GM12892 (cell line): ENCODE results near the gene RANBP17.

Experiments used
- DNase-seq: peaks from one replicate; pipeline ENCODE4 v3.0.0; 2011; ENCODE audit not compliant: insufficient read length
- FAIRE-seq: peaks from 2 replicates; lab custom pipeline; 2011; peaks lifted over from hg19 to GRCh38; lab: Jason Lieb, UNC
- POLR2A ChIP-seq: IDR thresholded peaks from 2 replicates; pipeline ENCODE4 v1.6.1; 2011; ENCODE audit warnings: low read depth, low read length, control low read depth
- POLR2AphosphoS5 ChIP-seq: IDR thresholded peaks from 2 replicates; pipeline ENCODE4 v1.6.1; 2011; ENCODE audit warnings: low read depth, low read length, control low read depth
- TAF1 ChIP-seq: IDR thresholded peaks from 2 replicates; pipeline ENCODE4 v1.6.1; 2011; ENCODE audit warnings: low read depth, mild to moderate bottlenecking, control low read depth, low read length, borderline replicate concordance

Gene RANBP17

DNA sequence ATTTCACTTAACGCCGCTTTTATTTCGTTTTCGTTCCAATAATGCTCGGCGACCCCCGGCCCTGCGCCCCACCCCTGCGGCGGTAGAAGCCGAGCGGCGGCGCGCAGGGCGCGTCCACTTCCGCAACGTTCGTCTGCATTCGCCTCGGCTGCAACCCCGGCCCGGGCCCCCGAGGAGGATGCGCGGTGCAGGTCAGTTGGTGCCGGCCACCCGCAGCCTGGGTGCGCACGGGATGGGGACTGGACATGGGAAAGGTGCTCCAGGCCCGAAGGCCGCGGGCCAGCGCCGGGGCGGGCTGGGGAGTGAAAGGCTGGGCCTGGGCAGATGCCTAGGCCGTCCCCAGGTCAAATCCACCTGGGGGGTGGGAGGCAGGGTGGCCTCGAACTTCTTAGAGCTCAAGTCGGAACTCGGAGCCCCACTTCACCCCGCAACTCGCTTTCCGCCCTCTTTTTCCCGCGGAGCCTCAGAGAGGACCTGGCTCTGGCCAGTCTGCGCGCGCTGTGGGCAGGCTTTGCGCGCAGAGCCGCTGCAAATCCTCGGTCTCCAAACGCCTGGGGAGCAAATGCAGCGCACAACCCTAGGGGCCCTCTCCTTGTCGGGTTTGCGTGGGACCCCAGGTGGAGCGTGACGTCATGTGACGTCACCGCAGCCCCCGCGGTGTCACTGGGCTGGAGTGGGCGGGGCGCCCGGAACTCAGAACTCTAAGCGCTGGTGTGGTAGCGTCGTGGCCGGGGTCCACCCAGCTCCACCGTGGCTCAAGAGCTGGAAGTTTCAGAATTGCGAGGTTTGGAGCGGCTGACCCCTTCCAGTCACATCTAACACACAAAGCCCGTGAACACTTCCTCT lies 450.5 kb downstream of the RANBP17 start:
- DNase-seq (no peak), FAIRE-seq (no peak)
- TF ChIP-seq TAF1 (no peak), POLR2AphosphoS5 (no peak), POLR2A (no peak)

DNA sequence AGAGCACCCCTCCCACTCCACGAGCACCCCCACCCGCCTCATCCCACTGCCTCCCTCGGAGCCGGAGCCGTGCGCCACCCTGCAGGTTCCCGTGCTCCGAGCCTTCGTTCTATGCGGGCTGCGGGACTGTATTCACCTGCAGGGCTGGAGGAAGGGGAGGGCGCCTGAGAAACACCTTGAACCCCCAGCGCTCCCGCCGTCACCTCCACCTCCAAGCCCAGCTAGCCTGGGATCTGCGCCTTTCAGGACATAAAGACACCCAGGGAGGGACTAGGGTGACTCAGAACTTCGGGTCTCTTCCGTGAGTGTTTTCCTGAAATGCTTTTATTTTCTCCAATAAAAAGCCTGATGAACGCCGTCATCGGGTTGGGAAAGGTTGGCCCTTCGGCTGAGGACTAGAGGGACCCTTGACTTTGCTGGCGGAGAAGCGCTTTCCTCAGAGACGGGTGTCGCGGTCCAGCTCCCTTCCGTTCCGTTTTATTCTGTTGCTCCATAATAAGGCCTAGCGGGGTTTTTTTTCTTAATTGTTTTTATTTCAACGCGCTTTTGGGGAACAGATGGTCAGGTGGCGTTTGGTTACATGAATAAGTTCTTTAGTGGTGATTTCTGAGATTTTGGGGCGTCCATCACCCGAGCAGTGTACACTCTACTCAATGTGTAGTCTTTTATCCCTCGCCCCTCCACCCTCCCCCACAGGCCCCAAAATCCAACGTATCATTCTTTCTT lies 451.8 kb downstream of the RANBP17 start:
- FAIRE-seq (no peak), DNase-seq (no peak)
- TF ChIP-seq TAF1 (no peak), POLR2A (no peak), POLR2AphosphoS5 (no peak)

DNA sequence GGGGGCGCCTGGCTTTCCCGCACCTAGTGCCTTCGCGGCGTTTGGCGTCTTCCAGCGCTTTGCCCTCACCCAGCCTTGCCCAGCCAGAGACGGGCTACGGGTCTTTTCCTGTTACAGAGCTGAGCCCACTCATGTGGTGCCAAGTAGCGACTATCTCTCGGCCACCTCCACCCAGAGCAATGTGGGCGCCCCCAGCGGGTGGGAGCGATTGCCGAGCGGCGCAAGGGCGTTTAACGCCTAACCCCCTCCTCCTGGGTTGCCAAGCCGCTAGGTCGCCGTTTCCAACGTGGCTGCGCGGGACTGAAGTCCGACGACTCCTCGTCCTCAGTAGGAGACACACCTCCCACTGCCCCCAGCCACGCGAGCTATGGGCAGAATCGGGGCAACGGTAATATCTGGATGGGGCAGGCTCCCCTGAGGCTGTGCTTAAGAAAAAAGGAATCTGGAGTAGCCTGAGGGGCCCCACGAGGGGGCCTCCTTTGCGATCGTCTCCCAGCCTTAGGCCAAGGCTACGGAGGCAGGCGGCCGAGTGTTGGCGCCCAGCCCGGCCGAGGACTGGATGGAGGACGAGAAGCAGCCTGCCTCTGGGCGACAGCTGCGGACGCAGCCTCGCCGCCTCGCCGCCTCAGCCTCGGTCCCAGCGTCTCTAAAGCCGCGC lies 453.0 kb downstream of the RANBP17 start:
- DNase-seq, result no peak
- FAIRE-seq, result no peak
- TF ChIP-seq POLR2A (no peak), TAF1 (no peak), POLR2AphosphoS5 (no peak)

- TF ChIP-seq POLR2A (no peak), TAF1 (no peak), POLR2AphosphoS5 (no peak)
- DNase-seq, result no peak
- no peak for FAIRE-seq
Measured at GRCh38 chr5:171315386-171315891, 453.6 kb downstream of the RANBP17 start.

DNA sequence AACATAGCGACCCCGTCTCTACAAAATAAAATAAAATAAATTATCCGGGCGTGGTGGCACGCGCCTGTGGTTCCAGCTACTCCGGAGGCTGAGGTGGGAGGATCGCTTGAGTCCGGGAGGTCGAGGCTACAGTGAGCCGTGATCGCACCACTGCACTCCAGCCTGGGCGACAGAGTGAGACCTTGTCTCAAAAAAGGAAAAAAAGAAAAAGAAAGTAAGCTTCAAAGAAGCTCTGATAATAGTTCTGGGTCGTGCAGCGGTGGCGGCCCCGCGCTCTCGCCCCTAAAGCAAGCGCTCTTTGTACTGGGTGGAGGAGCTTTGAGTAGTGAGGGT lies 454.1 kb downstream of the RANBP17 start:
- FAIRE-seq (no peak), DNase-seq (no peak)
- TF ChIP-seq TAF1 (no peak), POLR2AphosphoS5 (no peak), POLR2A (no peak)

DNA sequence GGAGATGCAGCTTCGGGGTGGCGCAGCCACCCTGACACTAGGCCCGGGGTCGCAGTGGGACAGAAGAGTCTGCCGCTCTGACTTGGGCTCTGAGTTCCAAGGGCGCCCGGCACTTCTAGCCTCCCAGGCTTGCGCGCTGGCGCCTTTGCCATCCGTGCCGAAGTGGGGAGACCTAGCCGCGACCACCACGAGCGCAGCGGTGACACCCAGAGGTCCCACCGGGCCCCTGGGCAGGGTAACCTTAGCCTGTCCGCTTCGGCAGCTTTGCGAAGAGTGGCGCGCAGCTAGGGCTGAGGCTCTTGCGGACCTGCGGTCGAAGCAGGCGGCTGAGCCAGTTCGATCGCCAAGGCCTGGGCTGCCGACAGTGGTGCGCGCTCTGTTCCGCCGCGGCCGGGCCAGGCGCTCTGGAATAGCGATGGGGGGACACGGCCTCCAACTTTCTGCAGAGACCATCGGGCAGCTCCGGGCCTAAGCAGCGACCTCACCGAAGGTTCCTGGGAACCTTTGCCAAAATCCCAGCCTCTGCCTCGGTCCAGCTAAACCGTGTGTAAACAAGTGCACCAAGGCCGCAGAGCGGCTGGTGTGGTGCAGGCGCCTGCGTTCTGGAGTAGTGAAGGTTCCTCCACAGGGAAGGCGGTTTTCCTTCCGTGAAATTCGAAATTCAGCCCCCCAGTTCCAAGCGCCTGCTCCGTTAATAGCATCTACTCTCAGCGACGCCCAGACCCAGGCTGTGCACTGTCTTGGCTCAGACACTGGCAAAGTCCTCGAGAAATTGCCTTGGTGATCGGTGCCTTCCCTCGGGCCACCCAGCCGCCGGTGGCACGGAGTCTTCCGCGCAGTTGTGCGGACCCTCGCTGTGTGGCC lies 454.7 kb downstream of the RANBP17 start:
- TF ChIP-seq POLR2A (no peak), POLR2AphosphoS5 (no peak), TAF1 (no peak)
- DNase-seq (no peak), FAIRE-seq (no peak)

GRCh38 chr5:171317230-171317629 lies 455.4 kb downstream of the RANBP17 start:
- DNase-seq, result no peak
- FAIRE-seq, result no peak

GRCh38 chr5:171318026-171318425 lies 456.2 kb downstream of the RANBP17 start:
- DNase-seq, result no peak
- no peak for FAIRE-seq
- no peak for TF ChIP-seq POLR2A
- TF ChIP-seq TAF1, result no peak
- no peak for TF ChIP-seq POLR2AphosphoS5

More at GRCh38 chr5:171317230-171317629, 455.4 kb downstream of the RANBP17 start:
- TF ChIP-seq POLR2A, result no peak
- no peak for TF ChIP-seq POLR2AphosphoS5
- no peak for TF ChIP-seq TAF1

DNA sequence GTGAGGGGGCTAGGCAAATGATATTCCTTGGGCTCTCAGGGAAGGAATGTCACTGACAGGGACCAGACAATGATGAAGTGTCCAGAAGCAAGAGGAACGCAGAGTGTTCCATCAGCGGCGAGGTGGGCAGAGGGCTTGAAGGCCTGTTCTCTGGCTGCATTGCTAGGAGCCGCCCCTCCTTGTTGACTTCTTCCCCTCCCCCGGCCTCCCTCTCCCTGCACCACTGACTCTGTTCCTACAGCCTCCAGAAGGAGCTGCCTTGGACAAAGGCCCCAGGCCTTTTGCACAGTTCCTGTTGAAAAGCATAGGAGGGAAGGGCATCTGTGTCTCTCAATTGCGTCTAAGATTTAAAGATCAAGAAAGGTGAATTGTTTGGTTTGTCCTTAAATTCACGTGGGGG lies 459.6 kb downstream of the RANBP17 start:
- TF ChIP-seq POLR2AphosphoS5 (no peak), TAF1 (no peak), POLR2A (no peak)
- no peak for FAIRE-seq
- no peak for DNase-seq

DNA sequence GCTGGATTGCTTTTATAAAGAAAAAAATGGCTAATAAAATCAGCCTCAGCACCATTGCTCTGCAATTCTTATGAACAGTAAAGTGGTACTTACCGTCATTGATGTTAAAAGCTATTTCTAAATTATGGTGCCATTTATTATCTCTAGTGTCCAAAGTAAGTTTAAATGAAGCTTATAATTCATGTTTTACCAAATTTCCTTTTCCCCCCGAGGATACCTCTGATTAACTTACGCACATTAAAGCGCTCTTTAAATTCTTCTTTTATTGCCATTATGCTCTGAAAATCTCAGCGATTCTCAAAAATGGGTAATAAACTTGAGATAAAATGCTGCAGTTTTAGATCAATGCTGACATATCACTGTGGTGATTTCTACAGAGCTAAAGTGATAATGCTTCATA lies 460.7 kb downstream of the RANBP17 start:
- DNase-seq, result no peak
- no peak for FAIRE-seq
- TF ChIP-seq POLR2A (no peak), POLR2AphosphoS5 (no peak), TAF1 (no peak)
